H7 (cell line): ENCODE data around the gene SOCS6. TPM values are rescaled to one million over a fixed set of nuclear protein-coding genes. Genes with fewer than 3 reads are reported as not detected.

Source experiments
- DNase-seq: peaks from one replicate; pipeline ENCODE4 v3.0.0; 2012
- H3K27me3 ChIP-seq: 2 replicates; pipeline ENCODE4 v1.6.0; 2011; ENCODE audit warnings: mild to moderate bottlenecking, low read length; ENCODE audit not compliant: control insufficient read depth, insufficient read depth
- H3K36me3 ChIP-seq: replicated peaks from 2 replicates; pipeline ENCODE4 v1.5.1; 2011; ENCODE audit warnings: low read length; ENCODE audit not compliant: control insufficient read depth, insufficient read depth
- H3K4me3 ChIP-seq: 2 replicates; pipeline ENCODE4 v1.5.1; 2011; ENCODE audit warnings: low read depth, mild to moderate bottlenecking, control low read depth, low read length, moderate library complexity; ENCODE audit not compliant: insufficient read depth
- total RNA-seq: library from RNA; depleted of rRNA; stranded (reverse); fragments of >200 nt; shearing (Covaris generic); gene quantifications from 2 replicates; pipeline ENCODE4 v1.2.3, GENCODE V29; 2014; rRNA removed

The SOCS6 gene
- total RNA-seq, 1 experiment from 2014 or later = 22.1 TPM

DNA sequence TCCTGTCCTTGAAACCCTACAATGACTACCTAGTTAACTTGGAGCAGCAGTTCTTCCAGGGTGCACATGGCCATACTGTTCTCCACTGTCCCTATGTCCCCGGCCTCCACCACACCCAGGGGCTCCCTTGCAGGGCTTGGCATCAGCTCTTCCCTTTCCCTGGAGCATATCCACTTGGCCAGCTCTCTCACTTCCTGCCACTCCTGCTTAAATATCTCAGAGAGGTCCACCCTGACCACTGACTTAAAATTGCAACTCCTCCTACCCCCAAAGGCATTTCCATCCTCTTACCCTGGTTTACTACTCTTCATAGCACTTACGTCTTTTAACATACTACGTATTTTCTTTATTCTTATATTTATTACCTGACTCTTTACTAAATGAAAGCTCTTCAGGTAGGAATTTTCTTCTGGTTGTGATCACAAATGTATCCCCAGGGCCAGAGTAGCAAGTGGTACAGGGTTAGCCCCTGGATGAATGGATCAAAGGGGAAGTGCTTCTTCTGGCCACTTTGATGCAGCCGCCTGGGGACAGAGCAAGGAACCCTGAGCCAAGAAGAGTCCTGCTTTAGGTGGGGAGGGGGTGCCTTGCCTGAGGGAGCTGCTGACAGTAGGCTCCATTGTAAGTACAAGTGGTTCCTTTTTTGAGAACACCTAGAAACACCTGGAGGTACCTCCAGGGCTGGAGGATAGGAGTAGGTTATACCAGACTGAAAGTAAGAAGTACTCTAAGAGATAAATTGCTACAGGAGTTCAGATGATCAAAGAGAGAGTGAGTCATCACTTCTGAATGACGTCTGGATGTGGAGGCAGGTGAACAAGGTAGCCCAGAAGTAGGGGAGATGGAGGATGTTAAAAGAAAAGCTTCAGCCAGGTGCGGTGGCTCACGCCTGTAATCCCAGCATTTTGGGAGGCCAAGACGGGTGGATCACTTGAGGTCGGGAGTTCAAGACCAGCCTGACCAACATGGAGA lies 82.2 kb downstream of the SOCS6 start:
- DNase-seq = no peak
- Histone ChIP-seq H3K36me3 (no peaks in the 10 kb centered on the region), H3K27me3 (no peaks in the 10 kb centered on the region), H3K4me3 (no peak overlapping the region)

DNA sequence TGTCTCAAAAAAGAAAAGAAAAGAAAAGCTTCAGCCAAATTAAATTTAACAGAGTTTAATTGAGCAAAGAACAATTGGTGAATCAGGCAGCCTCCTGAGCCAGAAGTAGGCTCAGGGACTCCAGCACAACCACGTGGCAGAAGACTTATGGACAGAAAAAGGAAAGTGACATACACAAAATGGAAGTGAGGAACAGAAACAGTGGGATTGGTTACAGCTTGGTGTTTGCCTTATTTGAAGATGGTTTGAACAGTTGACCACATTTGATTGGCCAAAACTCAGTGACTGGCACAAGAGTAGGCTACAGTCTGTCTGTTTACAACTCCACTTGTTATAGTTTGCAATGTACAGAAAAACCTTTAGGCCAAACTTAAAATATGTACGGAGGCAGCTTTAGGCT lies 83.1 kb downstream of the SOCS6 start:
- Histone ChIP-seq H3K36me3 (no peaks in the 10 kb centered on the region), H3K4me3 (no peak overlapping the region), H3K27me3 (no peaks in the 10 kb centered on the region)
- DNase-seq = no peak

DNA sequence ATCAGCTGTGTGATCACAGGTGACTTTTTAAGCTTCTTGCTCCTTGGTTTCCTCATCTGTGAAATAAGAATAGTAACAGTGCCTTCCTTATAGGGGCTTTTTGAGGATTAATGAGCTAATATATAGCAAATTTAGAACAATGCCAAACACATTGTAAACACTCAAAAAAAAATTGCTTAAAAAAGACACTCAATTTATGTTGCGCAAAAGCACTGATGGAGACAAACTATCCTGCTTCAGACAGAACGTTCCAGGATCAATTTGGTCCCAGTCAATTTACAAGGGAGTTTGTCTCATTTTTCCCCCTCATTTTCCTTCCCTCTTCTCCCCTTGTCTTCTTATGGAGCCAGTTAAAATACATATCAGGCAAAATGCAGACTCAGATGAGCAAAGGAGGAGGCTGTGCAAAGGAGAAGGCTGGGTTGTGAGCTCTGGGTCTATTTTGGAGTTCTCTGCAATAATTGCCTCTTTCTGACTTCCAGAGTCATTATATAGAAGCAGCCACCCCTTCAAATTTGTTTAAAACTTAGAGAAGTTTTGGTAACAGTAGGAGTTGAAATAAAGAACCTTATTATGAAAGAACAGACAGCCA lies 83.7 kb downstream of the SOCS6 start:
- H3K36me3 ChIP-seq = no peaks in the 10 kb centered on the region
- no peak overlapping the region for H3K4me3 ChIP-seq
- no peak for DNase-seq
- H3K27me3 ChIP-seq = no peaks in the 10 kb centered on the region

DNA sequence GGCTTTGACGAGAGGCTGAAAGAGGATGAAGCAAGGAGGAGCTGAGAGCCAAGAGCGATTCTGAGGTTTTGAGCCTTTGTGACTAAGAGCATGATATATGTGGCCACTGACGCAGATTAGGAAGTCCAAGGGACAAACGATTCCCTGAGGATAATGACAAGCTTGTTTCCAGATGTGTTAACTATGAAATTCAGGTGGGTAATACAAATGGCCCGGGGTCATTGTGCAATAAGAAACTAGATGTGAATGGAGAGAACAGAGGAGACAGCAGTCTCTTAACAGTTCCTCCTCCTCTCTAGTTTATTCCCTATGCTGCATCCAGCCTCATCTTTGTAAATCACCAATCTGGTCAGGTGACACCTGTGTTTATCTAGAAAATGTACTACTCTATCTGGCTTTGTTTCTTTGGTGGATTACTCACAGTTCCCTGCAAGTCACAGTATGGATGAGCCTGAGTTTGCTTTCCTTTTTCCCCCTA lies 84.2 kb downstream of the SOCS6 start:
- Histone ChIP-seq H3K4me3 (no peak overlapping the region), H3K27me3 (no peaks in the 10 kb centered on the region), H3K36me3 (no peaks in the 10 kb centered on the region)
- DNase-seq = no peak

DNA sequence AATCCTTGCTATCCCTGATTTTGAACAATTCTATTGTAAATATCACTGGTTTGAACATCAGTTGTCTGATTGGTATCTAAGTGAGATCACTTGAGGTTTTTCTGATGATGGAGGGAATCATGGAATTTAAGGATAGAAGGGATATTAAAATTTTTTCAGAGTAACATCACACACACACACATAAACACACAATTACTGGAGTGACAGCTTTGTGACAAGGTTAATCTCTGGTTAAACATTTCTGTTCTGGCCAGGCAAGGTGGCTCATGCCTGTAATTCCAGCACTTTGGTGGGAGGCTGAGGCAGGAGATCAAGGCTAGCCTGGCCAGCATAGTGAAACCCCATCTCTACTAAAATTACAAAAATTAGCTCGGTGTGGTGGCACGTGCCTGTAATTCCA lies 85.3 kb downstream of the SOCS6 start:
- no peak for DNase-seq
- Histone ChIP-seq H3K36me3 (no peaks in the 10 kb centered on the region), H3K27me3 (no peaks in the 10 kb centered on the region), H3K4me3 (no peak overlapping the region)

DNA sequence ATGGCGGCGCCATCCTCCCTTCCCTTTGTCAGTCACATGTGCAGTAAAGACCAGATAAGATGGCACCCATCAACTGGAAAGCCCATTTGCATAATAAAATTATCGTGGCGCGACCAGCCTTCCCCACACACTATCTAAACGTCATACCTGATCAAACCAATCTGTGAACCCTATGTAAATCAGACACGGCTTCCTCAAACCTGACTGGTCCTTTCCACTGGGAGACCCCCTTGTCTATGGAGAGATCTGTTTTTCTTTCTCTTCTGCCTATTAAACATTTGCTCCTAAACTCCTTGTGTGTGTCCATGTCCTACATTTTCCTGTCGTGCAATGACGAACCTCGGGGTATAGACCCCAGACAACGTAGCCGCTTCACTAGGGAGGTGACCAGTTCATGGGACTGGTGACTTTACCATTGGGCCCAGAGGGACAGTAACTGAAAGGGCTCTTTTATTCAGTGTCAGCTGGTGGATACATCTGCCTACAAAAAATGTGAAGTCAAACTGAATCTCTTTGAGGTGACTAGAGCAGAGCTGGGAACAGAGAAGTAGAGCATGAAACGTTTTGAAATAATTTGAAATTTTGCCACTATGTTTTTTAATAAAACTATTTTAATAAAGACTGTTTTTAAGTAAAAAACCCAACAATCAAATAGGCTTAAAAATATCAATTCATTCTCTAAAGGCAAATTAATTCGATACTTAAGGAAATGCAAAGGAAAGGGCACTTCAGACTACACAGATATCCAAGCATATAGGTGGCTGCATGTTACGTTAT lies 87.5 kb downstream of the SOCS6 start:
- Histone ChIP-seq H3K36me3 (no peaks in the 10 kb centered on the region), H3K4me3 (no peak overlapping the region), H3K27me3 (no peaks in the 10 kb centered on the region)
- DNase-seq = no peak

DNA sequence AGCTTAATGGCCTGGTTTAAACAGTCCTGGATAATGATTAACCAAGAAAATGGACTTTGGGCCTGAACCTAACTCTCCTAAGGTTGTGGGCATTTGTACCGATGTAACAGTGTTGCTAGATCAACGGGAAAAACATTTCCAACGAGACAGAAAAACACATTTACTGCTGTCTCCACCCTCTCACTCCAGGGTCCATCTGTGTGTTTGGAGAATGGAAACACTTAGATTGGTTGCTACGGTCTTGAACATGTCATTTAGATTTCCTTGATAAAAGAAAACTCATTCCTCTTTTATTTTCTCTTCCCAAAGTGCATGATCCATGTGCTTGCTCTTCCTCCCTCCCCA lies 88.0 kb downstream of the SOCS6 start:
- no peak overlapping the region for H3K4me3 ChIP-seq
- DNase-seq = no peak
- H3K36me3 ChIP-seq = no peaks in the 10 kb centered on the region
- H3K27me3 ChIP-seq = no peaks in the 10 kb centered on the region

DNA sequence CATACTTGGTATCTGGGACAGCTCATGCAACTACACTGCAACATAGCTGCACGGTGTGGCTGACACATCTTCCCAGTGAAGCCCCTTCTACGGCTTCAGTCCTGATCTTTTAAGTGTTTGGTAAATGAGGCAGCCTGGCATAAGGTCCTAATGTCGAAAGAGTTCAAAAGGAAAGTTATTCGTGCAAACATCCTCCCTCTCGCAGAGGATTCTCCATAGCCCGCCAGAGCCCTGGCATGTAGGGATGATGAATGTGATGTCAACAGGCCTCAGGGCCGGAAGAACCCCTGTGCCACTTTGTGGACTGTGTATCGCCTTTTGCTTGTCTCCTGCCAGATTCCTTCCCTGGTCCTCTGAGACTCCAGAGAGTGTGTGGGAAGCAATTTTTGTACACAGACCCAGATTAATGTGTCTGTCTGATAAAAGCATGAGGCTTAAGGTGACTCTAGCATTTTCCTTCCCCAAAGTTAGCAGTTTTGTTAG lies 88.5 kb downstream of the SOCS6 start:
- no peak for DNase-seq
- Histone ChIP-seq H3K27me3 (no peaks in the 10 kb centered on the region), H3K4me3 (no peak overlapping the region), H3K36me3 (no peaks in the 10 kb centered on the region)

DNA sequence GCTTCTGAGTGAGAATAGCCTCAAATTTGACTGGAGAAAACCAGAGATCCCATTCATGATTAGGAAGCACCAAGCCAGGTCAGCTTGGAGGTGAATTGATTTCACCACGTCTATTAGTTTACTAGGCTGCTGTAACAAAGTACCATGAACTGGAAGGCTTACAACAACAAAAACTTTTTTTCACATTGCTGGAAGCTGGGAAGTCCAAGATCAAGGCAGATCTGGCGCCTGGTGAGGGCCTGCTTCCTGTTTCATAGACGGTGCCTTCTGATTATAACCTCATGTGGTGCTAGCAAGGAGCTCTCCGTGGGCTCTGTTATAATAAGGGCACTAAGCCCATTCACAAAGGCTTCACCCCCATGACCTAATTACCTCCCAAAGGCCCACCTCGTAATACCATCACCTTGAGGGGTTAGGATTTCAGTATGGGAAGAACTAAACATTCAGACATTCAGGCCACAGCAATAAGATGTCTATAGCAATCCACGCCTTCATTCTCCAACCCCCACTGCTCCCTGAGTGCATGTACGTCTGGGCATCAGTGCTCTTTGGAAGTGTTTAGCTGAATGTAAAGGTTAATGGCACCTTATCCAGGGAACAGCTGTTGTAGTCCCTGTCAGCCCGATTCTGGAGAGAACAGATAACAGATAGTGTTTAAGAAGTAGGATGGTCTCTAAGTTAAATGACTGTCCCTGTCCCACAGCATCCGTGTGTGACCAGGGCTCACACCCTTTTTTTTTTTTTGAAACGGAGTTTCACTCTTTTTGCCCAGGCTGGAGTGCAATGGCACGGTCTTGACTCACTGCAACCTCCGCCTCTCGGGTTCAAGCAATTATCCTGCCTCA lies 89.2 kb downstream of the SOCS6 start:
- Histone ChIP-seq H3K4me3 (no peak overlapping the region), H3K36me3 (no peaks in the 10 kb centered on the region), H3K27me3 (no peaks in the 10 kb centered on the region)
- no peak for DNase-seq

Other genes with a start within 250 kb of the SOCS6 start
- gene RTTN, start 83.4 kb upstream of the SOCS6 start, total RNA-seq = 21.8 and 24.5 TPM in 2 replicates